Body of pancreas (tissue), 4 donors: ENCODE data around the gene RIPK4. TPM values are rescaled to one million over a fixed set of nuclear protein-coding genes. Genes with fewer than 3 reads are reported as not detected.

Experiments
- ATAC-seq: fragments of 150-250 bp; one replicate; pipeline ENCODE4 v1.9.1; 2016
- DNase-seq, 4 donors: peaks; one replicate each; pipeline ENCODE4 v3.0.0-alpha.2; 2019
- H3K27ac ChIP-seq, 4 donors: fragments of 200-600 bp; sonication (generic); 1 replicate in 3 of 4; 2 replicates in 1 of 4; pipeline versions ENCODE4 v1.5.1 to v1.6.1; 2016 to 2019; ENCODE audit warnings: mild to moderate bottlenecking in 1 of 4, mixed read lengths in 1 of 4, moderate library complexity in 1 of 4
- H3K27me3 ChIP-seq, 2 donors: fragments of 200-600 bp; sonication (generic); one replicate each; pipeline ENCODE4 v1.6.0; 2016; ENCODE audit warnings: mild to moderate bottlenecking in 1 of 2
- H3K36me3 ChIP-seq, 2 donors: fragments of 200-600 bp; sonication (generic); replicated peaks in 1 of 2; 2 replicates each; pipeline ENCODE4 v1.5.1; 2016; ENCODE audit warnings: low read depth in 2 of 2; ENCODE audit not compliant: insufficient read depth in 1 of 2
- H3K4me1 ChIP-seq: fragments of 200-600 bp; sonication (generic); one replicate; pipeline ENCODE4 v1.6.0; 2016
- H3K4me3 ChIP-seq, 2 donors: fragments of 200-600 bp; sonication (generic); 1 replicate in 1 of 2; 2 replicates in 1 of 2; pipeline ENCODE4 v1.5.1; 2016 to 2019
- H3K9me3 ChIP-seq, 3 donors: fragments of 200-600 bp; sonication (generic); 1 replicate in 2 of 3; 2 replicates in 1 of 3; pipeline ENCODE4 v1.5.1; 2016
- POLR2A ChIP-seq, 3 donors: fragments of 450-650 bp; IDR thresholded peaks; one replicate each; pipeline ENCODE4 v1.6.1; 2016; ENCODE audit warnings: antibody characterized with exemption in 3 of 3, mild to moderate bottlenecking in 2 of 3
- WGBS, 2 donors: methylation state at CpG; one replicate each; pipeline ENCODE4 v1.1.5; 2017; 5-methylcytosine and 5-hydroxymethylcytosine counted together
- intact Hi-C: fragments of 100-400 bp; cut with DNase I; formaldehyde crosslinking; loops from one replicate; pipeline ENCODE4 v1.15.1; 2023
- total RNA-seq, 2 donors: library from RNA; depleted of rRNA; stranded (reverse); fragments of >200 nt; gene quantifications; one replicate each; pipeline ENCODE4 v1.1.0, GENCODE V29; 2016
- TF ChIP-seq, protein P1 (sequence below), 7 experiments: fragments of 450-650 bp in 4 of 7; fragments of 200-600 bp in 3 of 7; sonication (generic) in 3 of 7; IDR thresholded peaks; one replicate each; pipeline ENCODE4 v1.5.1; 2016 to 2019; ENCODE audit warnings: antibody characterized with exemption in 7 of 7

RIPK4 gene
- total RNA-seq, 2 donors from 2014 or later, result 14.5 to 18.1 TPM

DNA sequence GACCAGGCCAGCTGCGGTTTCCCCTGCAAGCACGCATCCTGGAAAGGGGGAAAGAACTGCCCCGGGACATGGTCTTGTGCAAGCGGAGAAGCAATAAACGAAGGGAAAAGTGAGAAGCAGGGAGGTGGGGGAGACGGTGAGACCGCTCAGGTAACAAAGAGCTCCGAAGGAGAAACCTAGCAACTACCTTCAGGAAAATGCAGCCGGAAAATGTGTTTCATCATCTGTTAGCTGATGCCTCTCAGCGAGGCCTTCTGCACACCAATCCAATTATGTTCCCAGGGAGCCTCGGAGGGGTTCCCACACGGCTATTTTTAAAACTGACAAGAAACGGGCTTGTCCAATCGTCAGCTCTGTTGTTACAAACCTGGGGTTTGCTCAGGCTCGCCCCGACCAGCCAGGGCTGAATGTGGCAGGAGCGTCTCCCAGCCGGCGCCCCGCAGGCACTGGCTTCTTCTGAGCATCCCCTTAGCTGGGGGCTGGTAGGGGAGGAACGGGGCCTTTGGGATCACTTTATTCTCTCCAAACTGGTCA is 3.4 kb downstream of the RIPK4 start:
- Histone ChIP-seq H3K36me3 (no peaks in the 10 kb centered on the region), H3K4me1 (peaks cover 83% of the 10 kb centered on the region), H3K9me3 (no peaks in the 10 kb centered on the region), H3K4me3 (no peak overlapping the region), H3K27ac (peak overlapping the region; percentile 19 to 97 (median 95)), H3K27me3 (no peaks in the 10 kb centered on the region)
- intact Hi-C loops, result no loop called here
- ATAC-seq (no peak), DNase-seq (peak in 1 of 4 donors; percentile 31)
- no peak for TF ChIP-seq POLR2A (IDR thresholded peaks at IDR 0.05)
- TF ChIP-seq, protein P1, sequence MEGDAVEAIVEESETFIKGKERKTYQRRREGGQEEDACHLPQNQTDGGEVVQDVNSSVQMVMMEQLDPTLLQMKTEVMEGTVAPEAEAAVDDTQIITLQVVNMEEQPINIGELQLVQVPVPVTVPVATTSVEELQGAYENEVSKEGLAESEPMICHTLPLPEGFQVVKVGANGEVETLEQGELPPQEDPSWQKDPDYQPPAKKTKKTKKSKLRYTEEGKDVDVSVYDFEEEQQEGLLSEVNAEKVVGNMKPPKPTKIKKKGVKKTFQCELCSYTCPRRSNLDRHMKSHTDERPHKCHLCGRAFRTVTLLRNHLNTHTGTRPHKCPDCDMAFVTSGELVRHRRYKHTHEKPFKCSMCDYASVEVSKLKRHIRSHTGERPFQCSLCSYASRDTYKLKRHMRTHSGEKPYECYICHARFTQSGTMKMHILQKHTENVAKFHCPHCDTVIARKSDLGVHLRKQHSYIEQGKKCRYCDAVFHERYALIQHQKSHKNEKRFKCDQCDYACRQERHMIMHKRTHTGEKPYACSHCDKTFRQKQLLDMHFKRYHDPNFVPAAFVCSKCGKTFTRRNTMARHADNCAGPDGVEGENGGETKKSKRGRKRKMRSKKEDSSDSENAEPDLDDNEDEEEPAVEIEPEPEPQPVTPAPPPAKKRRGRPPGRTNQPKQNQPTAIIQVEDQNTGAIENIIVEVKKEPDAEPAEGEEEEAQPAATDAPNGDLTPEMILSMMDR (IDR thresholded peaks at IDR 0.05), result no peak
- WGBS, 2 donors, result 53 to 70% methylated on average over 14 to 21 of the region's 21 CpGs

- Histone ChIP-seq H3K4me1 (peaks cover 76% of the 10 kb centered on the region), H3K9me3 (no peaks in the 10 kb centered on the region), H3K36me3 (no peaks in the 10 kb centered on the region), H3K27ac (peak overlapping the region in 3 of 4 donors; percentile 84 to 97 (median 92)), H3K4me3 (no peak overlapping the region), H3K27me3 (no peaks in the 10 kb centered on the region)
- intact Hi-C loops, result no loop called here
- ATAC-seq (no peak), DNase-seq (no peak)
- 60 to 71% methylated on average over 16 of the region's 16 CpGs for WGBS, 2 donors
- TF ChIP-seq, protein P1 (IDR thresholded peaks at IDR 0.05), result no peak
- no peak for TF ChIP-seq POLR2A (IDR thresholded peaks at IDR 0.05)
Measured at GRCh38 chr21:41762753-41763152, 4.1 kb downstream of the RIPK4 start.

GRCh38 chr21:41761934-41762635 is 4.8 kb downstream of the RIPK4 start:
- Histone ChIP-seq H3K27me3 (no peaks in the 10 kb centered on the region), H3K36me3 (no peaks in the 10 kb centered on the region), H3K9me3 (no peaks in the 10 kb centered on the region), H3K27ac (peak overlapping the region; percentile 74 to 97 (median 88)), H3K4me3 (no peak overlapping the region), H3K4me1 (peaks cover 70% of the 10 kb centered on the region)
- peak; percentile 1 for ATAC-seq
- DNase-seq, result peak in 1 of 4 donors; percentile 35
- TF ChIP-seq, protein P1 (IDR thresholded peaks at IDR 0.05), result no peak
- TF ChIP-seq POLR2A (IDR thresholded peaks at IDR 0.05), result peak in 1 of 3 donors; percentile 12
- intact Hi-C loops, result no loop called here
- 24 to 31% methylated on average over 22 of the region's 22 CpGs for whole genome bisulfite sequencing, 2 donors

- peak overlapping the region; percentile 74 to 97 (median 88) for H3K27ac ChIP-seq
- peak; percentile 74 for ATAC-seq
- TF ChIP-seq, protein P1 (IDR thresholded peaks at IDR 0.05), result no peak
- TF ChIP-seq POLR2A (IDR thresholded peaks at IDR 0.05), result peak; percentile 38 to 76 (median 70)
- H3K4me3 ChIP-seq, result no peak overlapping the region
- 3 to 6% methylated on average over 21 to 22 of the region's 22 CpGs for WGBS, 2 donors
- H3K9me3 ChIP-seq, result no peaks in the 10 kb centered on the region
- no peaks in the 10 kb centered on the region for H3K27me3 ChIP-seq
- intact Hi-C loops, result no loop called here
- no peaks in the 10 kb centered on the region for H3K36me3 ChIP-seq
- DNase-seq, result peak; percentile 77 to 85 (median 85)
- H3K4me1 ChIP-seq, result peaks cover 70% of the 10 kb centered on the region
Measured at GRCh38 chr21:41761211-41761933, 5.5 kb downstream of the RIPK4 start.
